Stimulated activated CD8-positive, alpha-beta memory T cell treated with anti-CD3 and anti-CD28 coated beads, Interleukin-7, amount 100 ng/mL, for 1 hour (primary cell): ENCODE measurements around the gene CDK4.

Source experiments
- DNase-seq, 2 donors: peaks; one replicate each; pipeline ENCODE4 v3.0.0-alpha.2; 2020; ENCODE audit warnings: low read depth in 2 of 2

The CDK4 gene

GRCh38 chr12:57739914-57740538 is 12.1 kb downstream of the CDK4 start:
- no peak for DNase-seq

GRCh38 chr12:57739387-57739786 is 12.7 kb downstream of the CDK4 start:
- no peak for DNase-seq

- no peak for DNase-seq
Measured at GRCh38 chr12:57738661-57739237, 13.4 kb downstream of the CDK4 start, which contains the start of gene AGAP2. Gene AGAP2 (minus strand): TSS chr12:57738742. CDS start chr12:57738246, 496 bp downstream.

GRCh38 chr12:57737467-57738460 is 14.3 kb downstream of the CDK4 start:
- DNase-seq = no peak

- DNase-seq = no peak
Measured at GRCh38 chr12:57736741-57737466, 15.2 kb downstream of the CDK4 start.

- DNase-seq = no peak
Measured at GRCh38 chr12:57735952-57736740, 16.0 kb downstream of the CDK4 start.

GRCh38 chr12:57735198-57735855 is 16.8 kb downstream of the CDK4 start:
- DNase-seq = no peak

GRCh38 chr12:57734591-57734990 is 17.5 kb downstream of the CDK4 start:
- no peak for DNase-seq

- DNase-seq = no peak
Measured at GRCh38 chr12:57733928-57734327, 18.2 kb downstream of the CDK4 start.

GRCh38 chr12:57732726-57733593 is 19.1 kb downstream of the CDK4 start:
- no peak for DNase-seq

GRCh38 chr12:57732270-57732669 is 19.8 kb downstream of the CDK4 start:
- DNase-seq = no peak

GRCh38 chr12:57731411-57732080 is 20.6 kb downstream of the CDK4 start:
- no peak for DNase-seq

GRCh38 chr12:57730336-57731067 is 21.6 kb downstream of the CDK4 start:
- DNase-seq = no peak

GRCh38 chr12:57729321-57729844 is 22.7 kb downstream of the CDK4 start:
- no peak for DNase-seq

GRCh38 chr12:57727758-57728395 is 24.2 kb downstream of the CDK4 start:
- no peak for DNase-seq

- no peak for DNase-seq
Measured at GRCh38 chr12:57726884-57727757, 25.0 kb downstream of the CDK4 start.
